Measurements from ENCODE around the gene ANKRD28.

GRCh38 chr3:15628967-15629366, 168.8 kb downstream of the ANKRD28 start:
- TF ChIP-seq USF1 (IDR thresholded peaks at IDR 0.05; ENCODE audit: borderline replicate concordance, low read depth) = no peak
- no peak for TF ChIP-seq CTCF (IDR thresholded peaks at IDR 0.05)
- TF ChIP-seq EZH2phosphoT487 (IDR thresholded peaks at IDR 0.05; ENCODE audit: borderline replicate concordance, low read depth) = no peak
- no peak for TF ChIP-seq MXI1 (IDR thresholded peaks at IDR 0.05; ENCODE audit: low read depth, low read length)
- no peak for TF ChIP-seq RAD21 (IDR thresholded peaks at IDR 0.05; ENCODE audit: low read length)
- no peak for TF ChIP-seq USF2 (IDR thresholded peaks at IDR 0.05; ENCODE audit: borderline replicate concordance, low read depth, low read length)

All from SK-N-SH (cell line).